Amygdala (tissue), 56 donors: ENCODE measurements around the gene CNBD2.
A peak's percentile ranks its signal among the peaks of the same experiment; 100 is the strongest.
"Not testable (repeated sequence)": the region's sequence is repeated elsewhere in the genome, so short reads cannot be mapped to it uniquely, and the experiment has no call there.

Source experiments
- DNase-seq, 56 donors: peaks; one replicate each; lab custom pipeline; 2025; lab: John Stamatoyannopoulos, UW

CNBD2 gene

DNA sequence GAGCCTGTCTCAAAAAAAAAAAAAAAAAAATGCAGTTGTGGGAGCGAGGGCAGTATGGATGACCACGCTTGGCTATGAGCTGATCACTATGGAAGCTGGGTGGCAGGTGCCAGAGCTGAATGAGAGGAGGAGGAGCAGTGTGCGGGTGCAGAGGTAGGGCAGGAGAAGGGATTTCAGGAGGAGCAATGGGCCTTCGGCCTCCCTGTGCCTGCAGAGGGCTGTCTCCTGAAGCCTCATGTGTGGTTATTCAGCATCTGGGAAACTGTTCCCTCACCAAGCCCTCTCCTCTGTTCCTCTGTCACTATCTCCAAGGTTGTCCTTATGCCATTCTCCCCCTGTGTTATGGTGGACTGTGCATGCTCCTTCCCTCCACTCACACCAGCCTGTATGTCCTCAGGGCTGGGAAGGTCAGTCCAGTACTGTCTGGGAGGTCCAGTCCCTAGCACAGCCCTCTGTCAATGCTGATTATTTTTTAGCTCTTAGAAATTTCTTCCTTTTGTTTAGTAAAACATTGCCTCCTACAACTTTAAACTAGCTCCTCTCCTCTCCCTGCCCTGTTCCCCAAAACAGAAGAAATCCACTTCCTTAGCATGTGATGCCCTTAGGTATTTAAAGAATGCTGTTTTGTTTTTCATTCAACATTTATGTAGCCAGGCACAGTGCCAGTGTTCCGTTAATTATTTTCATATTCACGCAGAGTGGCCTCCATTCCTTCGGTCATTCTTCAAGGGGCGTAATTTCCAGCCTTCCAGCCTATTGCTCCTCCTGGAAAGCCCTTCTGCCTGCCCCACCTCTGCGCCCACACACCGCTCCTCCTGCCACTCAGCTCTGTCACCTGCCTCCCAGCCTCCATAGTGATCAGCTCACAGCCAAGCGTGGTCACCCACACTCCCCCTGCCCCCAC, 48.9 kb downstream of the CNBD2 start:
- DNase-seq = no peak

DNA sequence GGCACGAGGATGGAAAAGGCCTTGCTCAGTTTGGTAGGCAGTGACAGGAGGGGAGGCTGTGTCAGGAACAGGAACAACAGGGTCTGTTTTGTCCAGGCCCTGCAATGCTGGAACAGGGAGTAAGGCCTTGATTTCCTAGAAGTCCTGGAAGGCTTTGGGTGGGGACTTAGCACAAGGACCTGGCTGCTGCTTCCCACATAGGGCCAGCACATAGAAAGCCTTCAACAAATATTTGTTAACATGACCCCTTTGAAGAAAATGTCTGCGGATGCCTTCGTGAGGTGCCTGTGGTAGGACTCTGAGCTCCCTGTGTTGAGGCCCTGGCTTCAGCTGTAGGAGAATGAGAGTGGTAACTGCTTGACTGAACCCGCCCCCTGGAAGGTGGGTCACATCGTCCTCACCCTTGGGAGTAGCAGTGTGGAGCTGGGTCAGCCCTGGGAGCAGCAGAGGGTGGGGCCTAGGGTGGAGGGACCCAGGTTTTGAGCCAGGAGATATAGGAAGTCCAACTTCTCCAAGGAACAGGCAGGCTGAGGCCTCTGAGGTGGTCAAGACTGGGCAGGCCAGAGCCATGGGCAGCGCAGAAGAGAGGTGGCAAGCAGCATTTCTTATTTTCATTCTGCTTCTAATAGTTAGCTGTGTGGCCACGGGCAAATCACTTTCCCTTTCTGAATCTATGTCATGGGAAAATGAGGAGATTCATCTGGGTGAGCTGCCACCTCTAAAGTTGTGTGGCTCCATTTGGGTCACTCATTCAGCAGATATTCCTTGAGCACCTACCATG, 50.0 kb downstream of the CNBD2 start:
- DNase-seq = no peak

DNA sequence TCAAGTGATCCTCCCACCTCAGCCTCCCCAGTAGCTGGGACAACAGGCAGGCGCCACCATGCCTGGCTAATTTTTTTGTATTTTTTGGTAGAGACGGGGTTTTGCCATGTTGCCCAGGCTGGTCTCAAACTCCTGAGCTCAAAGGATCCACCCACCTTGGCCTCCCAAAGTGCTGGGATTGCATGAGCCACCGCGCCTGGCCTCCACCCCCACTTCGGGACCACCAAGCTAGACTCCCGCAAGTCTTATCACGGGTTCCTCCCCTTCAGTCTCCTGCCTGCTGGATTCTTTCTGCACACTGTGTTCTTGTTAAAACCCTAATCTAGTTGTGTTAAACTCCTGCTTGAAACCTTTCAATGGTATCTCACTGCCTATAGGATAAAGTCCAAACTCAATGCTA, 57.7 kb downstream of the CNBD2 start:
- not testable (repeated sequence) for DNase-seq

DNA sequence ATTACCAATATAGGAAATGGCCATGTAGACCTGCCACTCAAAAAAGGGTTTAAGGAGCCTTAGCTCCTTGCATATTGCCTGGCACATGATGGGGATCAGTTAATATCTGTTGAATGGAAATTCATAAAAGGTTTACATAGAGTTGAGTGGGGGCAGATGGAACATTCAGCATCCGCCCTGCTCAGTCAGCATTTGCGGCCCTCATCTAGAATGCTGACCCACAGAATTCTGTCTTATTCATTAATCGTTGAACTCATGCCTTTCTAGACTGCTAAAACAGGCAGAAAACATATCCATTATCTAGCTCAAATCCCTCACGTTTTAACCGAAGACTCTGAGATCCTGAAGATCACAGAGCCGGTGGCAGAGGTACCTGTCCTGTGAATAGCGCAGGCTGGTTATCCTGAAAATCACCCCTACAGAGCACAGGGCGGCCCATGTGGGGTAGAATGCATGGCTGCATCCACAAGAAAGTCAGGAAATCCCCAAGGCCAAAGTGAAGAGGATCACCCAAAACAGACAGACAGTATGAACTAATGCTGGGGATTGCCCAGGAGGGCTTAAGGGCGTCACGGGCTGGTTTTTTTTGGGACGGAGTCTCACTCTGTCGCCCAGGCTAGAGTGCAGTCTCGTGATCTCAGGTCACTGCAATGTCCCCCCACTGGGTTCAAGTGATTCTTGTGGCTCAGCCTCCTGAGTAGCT, 59.9 kb downstream of the CNBD2 start:
- no peak for DNase-seq

DNA sequence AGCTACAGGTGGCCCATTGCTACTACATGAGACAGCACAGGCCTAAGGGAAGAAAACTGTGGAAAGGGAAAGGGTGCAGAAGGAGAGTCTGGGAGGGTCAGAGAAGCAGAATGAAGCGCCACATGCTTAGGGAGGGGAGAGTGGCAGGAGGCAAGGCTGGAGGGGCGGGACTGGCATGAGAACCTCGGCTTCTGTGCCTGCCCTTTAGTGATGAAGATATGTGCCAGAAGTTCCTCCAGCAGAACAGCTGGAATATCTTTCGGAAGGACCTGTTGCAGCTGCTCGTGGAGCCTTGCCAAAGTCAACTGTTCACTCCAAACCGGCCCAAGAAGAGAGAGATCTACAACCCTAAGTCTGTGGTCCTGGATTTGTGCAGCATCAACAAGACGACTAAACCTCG, 61.8 kb downstream of the CNBD2 start:
- DNase-seq = no peak

DNA sequence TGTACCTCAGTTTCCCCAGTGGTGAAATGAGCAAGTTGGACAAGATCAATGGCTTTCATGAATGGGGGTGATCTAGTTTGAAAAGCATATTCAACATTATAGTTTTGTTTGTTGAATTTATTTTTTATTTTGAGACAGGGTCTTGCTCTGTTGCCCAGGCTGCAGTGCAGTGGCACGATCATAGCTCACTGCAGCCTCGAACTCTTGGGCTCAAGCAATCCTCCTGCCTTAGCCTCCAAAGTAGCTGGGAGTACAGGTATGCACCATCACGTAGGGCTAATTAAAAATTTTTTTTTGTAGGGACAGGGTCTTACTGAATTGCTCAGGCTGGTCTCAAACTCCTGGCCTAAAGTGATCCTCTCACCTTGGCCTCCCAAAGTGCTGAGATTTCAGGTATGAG, 63.4 kb downstream of the CNBD2 start:
- DNase-seq = no peak

DNA sequence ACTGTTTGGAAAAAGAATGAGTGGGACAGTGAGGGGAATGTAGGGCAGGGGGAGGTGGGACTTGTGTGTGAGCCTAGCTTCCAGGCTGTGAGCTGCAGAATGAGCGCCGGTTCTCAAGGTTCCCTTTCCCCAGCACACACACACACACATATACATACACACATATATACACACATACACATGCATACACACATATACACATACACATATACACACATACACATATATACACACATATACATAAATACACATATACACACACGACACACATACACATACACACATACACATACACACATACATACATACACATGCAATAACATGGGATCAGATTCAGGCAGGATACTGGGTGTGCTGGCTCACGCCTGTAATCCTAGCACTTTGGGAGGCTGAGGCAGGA, 66.5 kb downstream of the CNBD2 start:
- no peak for DNase-seq

DNA sequence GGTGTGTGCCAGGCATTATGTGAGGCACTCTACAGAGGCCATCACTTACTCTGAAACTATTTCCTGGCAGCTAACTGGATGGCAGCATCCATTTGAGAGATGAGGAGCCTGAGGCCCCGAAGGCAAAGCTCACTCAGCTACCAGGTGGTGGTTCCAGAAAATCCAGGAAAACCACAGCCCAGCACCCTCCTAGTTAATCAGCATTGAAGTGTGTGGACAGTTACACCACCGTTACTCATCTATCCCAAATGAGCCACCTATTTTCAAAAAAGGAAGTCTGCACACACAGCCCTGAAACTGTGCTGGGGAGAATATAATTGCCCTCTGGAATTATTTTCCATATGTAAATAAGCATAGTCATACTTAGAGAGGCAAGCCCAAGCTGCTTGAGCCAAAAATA, 67.4 kb downstream of the CNBD2 start:
- no peak for DNase-seq

DNA sequence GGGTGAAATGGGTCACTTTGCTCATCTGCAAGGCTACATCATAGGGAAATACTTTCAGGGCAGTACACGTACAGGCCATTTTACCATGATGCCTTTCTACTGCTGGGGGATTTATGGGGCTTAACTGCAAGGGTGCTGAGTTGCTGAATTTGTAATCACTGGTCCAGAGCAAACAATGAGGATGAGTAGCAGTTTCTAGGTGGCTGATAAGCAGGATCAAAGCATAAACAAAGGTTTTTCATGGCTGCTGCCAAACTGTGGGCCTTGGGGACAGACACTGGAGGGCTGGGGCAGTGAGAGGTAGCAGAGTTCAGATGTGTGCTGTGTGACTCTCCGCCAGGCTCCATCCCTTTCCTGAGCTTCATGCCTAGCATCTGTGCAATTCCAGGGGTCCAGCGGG, 68.3 kb downstream of the CNBD2 start:
- DNase-seq = no peak

DNA sequence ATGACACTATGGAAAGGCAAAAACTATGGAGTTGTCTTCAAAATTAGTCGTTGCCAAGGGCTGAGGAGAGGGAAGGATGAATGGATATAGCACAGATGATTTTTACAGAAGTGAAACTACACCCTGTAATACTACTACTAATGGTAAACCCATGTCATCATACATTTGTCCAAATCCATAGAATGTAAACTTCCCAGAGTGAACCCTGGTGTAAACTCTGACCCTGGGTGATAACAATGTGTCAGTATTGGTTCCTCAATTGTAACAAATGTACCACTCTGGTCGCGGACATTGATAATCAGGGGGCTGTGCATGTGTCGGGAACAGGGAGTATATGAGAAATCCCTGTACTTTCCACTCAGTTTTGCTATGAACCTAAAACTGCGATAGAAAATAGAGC, 72.2 kb downstream of the CNBD2 start:
- no peak for DNase-seq

DNA sequence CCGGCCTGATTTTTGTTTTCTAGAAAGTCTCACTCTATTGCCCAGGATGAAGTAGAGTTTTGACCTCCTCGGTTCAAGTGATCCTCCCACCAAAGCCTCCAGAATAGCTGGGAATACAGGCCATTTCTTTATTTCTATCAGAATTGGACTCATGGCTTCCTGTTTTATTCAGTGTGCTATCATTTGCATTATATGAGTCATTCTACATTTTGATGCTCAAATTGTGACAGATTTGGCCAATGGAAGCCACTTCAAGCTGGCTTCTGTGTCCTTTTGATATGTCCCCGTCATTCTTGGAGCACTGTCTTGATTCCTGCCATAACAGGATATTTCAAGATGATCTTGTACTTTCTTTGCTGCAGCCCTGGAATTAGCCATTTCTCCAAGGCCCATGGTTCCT, 75.1 kb downstream of the CNBD2 start:
- no peak for DNase-seq

DNA sequence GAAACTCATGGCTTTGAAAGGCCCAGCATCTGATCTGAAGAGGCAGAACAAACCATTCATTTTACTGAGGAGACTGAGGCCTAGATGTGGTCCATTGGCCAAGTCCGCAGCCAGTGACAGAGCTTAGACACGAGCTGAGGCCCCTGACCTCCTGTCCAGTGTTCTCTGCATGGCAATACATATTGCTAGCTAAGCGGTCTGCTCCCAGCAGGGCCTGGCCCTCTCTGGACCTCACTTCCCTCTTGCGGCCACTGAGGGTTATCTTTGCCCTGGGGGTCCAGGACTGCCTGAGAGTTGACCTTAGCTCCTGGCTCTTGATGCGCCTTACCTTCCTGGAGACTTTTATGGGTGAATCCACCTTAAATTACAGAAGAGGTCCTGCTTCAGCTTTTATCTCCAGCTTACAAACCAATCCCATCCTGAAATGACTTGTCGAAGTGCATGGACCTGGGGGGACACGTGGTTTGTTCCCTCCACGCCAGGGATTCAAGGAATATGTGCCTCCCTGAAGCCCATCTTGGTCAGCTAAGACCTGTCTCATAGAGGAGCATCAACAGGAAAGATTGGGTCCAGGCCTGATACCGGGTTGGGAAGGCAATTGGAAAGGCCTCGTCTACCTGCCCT, 75.6 kb downstream of the CNBD2 start:
- no peak for DNase-seq

DNA sequence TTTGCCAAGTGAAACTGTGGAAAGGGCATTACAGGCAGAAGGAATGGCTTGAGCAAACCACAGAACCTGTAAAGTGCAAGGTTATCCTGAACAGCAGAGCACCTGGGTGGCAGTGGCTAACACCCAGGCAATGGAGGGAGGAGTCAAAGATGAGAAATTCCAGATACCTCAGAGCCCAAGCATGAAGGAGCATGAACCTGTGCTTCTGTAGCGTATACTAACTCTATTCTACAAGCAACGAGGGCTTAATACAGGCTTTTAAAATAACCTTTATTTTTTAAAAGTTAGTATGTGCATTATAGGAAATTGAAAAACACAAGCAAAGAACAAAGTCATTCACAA, 77.0 kb downstream of the CNBD2 start:
- DNase-seq = no peak

DNA sequence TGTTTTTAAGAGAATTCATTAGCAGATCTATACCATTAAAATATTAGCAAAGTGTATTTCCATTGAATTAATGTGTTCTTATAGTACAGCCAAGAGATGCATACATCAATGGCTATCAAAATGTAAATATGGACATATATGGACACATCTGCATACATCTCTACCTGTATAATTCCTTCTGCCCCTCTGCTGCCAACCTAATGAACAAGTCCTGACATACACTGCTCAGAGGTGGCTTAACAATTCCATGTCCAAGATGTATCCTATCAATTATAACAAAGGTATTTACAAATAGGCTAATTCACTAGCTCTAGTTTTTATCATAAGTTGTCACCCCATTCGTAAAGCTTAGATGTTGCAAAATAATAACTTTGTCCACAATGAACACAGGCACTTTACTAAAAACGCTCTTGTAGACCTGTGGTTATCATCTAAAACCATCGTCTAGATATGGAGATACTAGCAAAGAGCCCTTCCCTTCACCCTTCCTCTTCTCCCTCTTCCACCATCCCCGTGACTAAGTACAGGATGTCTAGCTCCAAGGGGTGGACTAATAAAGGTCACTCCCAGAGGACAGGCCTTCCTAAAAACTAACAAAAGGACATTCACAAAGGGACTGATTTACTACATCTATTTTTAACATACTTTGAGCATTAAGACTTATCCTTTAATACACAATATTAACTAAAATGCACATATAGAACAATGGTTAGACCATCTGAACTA, 77.8 kb downstream of the CNBD2 start:
- not testable (repeated sequence) for DNase-seq

DNA sequence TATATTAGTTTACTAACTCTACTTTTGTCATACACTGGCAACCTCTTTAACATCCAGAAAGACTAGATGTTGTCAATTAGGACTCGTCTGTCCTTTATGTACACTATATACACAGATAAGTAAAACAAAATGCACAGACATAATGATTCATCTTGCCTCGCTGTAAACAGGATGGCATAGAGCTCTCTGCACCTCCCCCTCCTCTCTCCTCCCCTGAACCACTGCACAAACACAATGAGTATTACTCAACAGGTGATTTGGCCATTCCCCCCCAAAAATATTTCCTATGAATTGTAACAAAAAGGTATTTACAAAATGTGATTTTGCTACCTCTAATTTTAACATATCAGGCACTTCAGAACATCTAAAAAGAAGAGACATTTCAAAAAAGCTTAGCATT, 81.0 kb downstream of the CNBD2 start:
- DNase-seq = not testable (repeated sequence)

DNA sequence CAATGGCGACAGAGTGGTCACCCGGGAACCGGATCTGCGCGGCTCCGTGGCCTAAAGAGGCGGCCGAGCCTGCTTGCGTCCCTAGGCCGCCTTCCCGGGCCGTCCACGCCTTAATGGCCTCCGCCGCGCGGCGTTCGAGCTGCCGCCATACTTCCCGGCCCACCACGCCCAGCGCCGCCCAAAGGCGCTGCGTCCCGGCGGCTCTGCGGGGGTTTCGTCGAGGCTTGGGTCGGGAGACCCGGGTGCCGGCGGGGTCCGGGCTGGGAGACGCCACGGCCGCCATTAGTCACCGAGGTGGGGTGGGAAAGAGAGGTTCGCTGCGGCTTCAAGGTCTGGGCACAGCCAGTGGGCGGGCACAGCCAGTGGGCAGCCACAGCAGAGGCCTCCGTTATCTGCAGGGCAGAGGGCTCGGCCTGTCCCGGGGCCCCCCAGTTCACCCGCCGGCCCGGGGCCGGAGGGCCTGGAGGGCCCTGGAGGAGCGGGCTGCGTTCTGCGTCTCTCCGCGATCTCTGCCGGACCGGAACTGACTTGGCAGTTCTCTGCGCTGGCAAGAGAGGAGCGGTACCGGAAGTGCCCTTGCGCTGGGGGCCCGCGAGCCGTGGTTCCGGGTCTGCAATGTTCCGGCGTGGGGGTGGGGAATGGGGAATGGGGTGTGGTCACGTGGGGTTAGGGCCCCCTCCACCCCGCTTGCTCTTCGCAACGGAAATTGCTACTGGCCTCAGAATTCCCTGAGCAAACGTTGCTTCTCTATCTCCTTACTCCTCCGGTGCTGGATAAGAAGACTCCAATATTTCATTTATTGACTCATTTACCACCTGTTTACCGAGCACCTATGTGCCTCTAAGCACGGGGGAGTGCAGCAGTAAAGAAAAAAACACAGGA, 82.3 kb downstream of the CNBD2 start:
- peak; percentile 51 to 93 (median 84) for DNase-seq

DNA sequence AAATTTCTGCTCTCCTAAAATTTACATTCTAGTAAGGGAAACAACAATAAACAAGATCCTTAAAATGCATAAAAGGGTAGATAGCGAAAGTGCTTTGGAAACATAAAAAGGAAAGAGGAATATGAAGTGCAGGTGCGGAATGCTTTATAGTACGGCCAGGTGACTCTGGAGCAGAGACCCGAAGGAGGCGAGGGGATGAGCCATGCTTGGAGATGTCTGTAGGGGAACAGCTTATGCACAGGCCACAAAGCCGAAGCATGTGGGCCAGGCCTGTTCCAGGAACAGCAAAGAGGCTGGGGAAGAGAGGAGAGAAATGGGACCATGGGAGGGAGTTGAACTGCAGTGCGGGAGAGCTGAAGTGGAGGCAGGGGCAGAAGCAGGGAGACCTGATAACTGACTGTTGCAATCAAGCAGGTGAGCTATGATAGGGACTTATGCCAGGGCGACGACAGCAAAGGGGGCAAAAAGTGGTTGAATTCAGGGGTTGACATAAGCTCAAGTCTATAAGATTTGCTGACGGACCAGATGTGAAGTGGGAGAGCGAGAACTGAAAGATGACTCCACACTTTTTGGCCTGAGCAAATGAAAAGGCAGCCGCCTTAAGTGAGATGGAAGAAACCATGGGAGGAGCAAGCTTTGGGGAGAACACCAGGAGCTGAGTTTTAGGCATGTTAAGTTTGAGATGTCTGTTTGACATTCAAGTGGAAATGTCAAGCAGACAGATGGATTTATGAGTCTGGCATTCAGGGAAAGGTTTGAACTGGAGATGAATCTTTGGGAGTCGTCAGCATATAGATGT, 83.1 kb downstream of the CNBD2 start:
- DNase-seq = peak in 1 of 56 donors; percentile 14

DNA sequence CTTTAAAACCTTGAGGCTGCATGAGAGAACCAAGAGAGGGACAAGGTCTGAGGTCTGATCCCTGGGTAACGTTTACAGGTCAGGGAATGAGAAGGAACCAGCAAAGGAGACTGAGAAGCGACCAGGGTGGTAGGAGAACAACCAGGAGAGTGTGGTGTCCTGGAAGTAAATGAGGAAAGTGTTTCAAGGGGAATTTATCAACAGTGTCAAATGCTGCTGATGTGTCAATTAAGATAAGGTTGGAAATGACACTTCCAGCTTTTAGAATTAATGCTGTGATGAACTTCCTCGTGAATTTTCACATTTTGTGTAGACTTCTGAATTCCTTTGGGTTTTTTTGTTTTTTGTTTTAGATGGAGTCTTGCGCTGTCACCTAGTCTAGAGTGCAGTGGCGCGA, 83.7 kb downstream of the CNBD2 start:
- DNase-seq = no peak
